Epithelial cell of prostate (primary cell): Measurements from ENCODE around the gene ACTG2.

Experiments used
- DNase-seq: peaks from one replicate; pipeline ENCODE4 v3.0.0-alpha.2; 2011; ENCODE audit warnings: low read depth, low spot score
- H3K27ac ChIP-seq: fragments of 450-650 bp; 2 replicates; pipeline ENCODE4 v1.5.1; 2017; ENCODE audit warnings: mild to moderate bottlenecking

Gene ACTG2

DNA sequence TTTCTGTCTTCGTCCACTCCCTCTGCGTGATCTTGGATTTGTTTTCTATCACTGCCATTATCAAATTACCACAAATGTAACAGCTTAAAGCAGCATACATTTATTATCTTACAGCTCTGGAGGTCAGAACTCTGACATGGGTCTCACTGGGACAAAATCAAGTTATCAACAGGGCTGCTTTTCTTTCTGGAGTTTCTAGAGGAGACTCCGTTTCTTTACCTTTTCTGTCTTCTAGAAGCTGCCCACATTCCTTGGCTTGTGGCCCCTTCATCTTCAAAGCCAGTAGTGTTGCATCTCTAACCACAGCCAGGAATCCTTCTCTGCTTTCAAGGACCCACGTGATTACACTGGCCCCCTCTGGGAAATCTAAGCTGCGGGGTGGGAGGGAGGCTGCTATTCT is 70.0 kb downstream of the ACTG2 start:
- H3K27ac ChIP-seq: no peak overlapping the region
- no peak for DNase-seq

- DNase-seq: no peak
- no peak overlapping the region for H3K27ac ChIP-seq
Measured at GRCh38 chr2:73963385-73964120, 70.7 kb downstream of the ACTG2 start.

GRCh38 chr2:73964223-73964622 is 71.4 kb downstream of the ACTG2 start:
- DNase-seq: no peak
- H3K27ac ChIP-seq: no peak overlapping the region

- DNase-seq: no peak
- no peak overlapping the region for H3K27ac ChIP-seq
Measured at GRCh38 chr2:73965053-73965452, 72.2 kb downstream of the ACTG2 start.

- H3K27ac ChIP-seq: no peak overlapping the region
- no peak for DNase-seq
Measured at GRCh38 chr2:73968357-73968937, 75.6 kb downstream of the ACTG2 start.

DNA sequence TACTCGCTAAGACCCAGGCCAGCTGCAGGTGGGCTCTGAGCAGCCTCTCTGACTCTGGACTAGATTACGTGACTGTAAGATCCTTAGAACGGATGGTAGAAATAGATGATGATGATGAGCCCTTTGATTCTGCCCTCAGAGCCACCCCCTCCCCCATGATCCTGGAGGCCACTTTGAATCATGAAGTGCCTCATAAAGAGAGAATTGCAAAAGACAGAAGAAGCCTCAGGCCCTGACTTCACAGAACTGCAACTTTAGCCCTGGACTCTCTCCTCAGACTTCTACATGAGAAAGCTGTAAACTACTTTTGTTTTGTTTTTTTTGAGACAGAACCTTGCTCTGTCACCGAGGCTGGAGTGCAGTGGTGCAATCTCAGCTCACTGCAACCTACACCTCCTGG is 76.5 kb downstream of the ACTG2 start:
- no peak for DNase-seq
- no peak overlapping the region for H3K27ac ChIP-seq
